GM18868 (cell line): ENCODE measurements around the gene B3GALT6.
"Not testable (repeated sequence)": the region's sequence is repeated elsewhere in the genome, so short reads cannot be mapped to it uniquely, and the experiment has no call there.

ENCODE experiments used
- ATAC-seq: cut with Tn5 transposase; IDR thresholded peaks from one replicate; pipeline ENCODE4 v1.9.1; 2021; ENCODE audit warnings: mild to moderate bottlenecking, moderate library complexity; ENCODE audit not compliant: unreplicated experiment

B3GALT6 gene

GRCh38 chr1:1232208-1232795, at the start of gene B3GALT6:
Gene B3GALT6 (plus strand): TSS chr1:1232237. CDS start chr1:1232279, 42 bp downstream.
- no peak for ATAC-seq

GRCh38 chr1:1182491-1183220, 49.4 kb upstream of the B3GALT6 start:
- no peak for ATAC-seq

- ATAC-seq: no peak
These were observed 48.8 kb upstream of the B3GALT6 start for GRCh38 chr1:1183221-1183747.

GRCh38 chr1:1183833-1184775, 47.9 kb upstream of the B3GALT6 start:
- no peak for ATAC-seq

GRCh38 chr1:1185101-1185765, 46.8 kb upstream of the B3GALT6 start:
- no peak for ATAC-seq

GRCh38 chr1:1187938-1188337, 44.1 kb upstream of the B3GALT6 start:
- no peak for ATAC-seq

GRCh38 chr1:1189111-1189510, 42.9 kb upstream of the B3GALT6 start:
- ATAC-seq: no peak

GRCh38 chr1:1191734-1192133, 40.3 kb upstream of the B3GALT6 start:
- ATAC-seq: no peak

GRCh38 chr1:1194723-1195122, 37.3 kb upstream of the B3GALT6 start:
- ATAC-seq: no peak

GRCh38 chr1:1195726-1196125, 36.3 kb upstream of the B3GALT6 start:
- ATAC-seq: not testable (repeated sequence)

- ATAC-seq: no peak
These were observed 35.4 kb upstream of the B3GALT6 start for GRCh38 chr1:1196431-1197187.

- no peak for ATAC-seq
These were observed 34.9 kb upstream of the B3GALT6 start for GRCh38 chr1:1197188-1197500.

- ATAC-seq: no peak
These were observed 34.2 kb upstream of the B3GALT6 start for GRCh38 chr1:1197551-1198422.

- ATAC-seq: no peak
These were observed 33.5 kb upstream of the B3GALT6 start for GRCh38 chr1:1198423-1199140.

- ATAC-seq: no peak
These were observed 32.7 kb upstream of the B3GALT6 start for GRCh38 chr1:1199141-1199960.

- ATAC-seq: no peak
These were observed 31.8 kb upstream of the B3GALT6 start for GRCh38 chr1:1199961-1200875.
